Uterus (tissue), 4 donors: Measurements from ENCODE around the gene ZBTB46. TPM values are rescaled to one million over a fixed set of nuclear protein-coding genes. Genes with fewer than 3 reads are reported as not detected.

Experiments
- DNase-seq, 2 donors: peaks; one replicate each; pipeline ENCODE4 v3.0.0-alpha.2; 2019 to 2020
- H3K27ac ChIP-seq, 2 donors: fragments of 200-600 bp; sonication (generic); 1 replicate in 1 of 2; 2 replicates in 1 of 2; pipeline ENCODE4 v1.5.1; 2016 to 2018
- H3K27me3 ChIP-seq, 2 donors: fragments of 200-600 bp; sonication (generic); one replicate each; pipeline ENCODE4 v1.5.1; 2018 to 2019; ENCODE audit warnings: control low read depth in 1 of 2
- H3K36me3 ChIP-seq, 2 donors: fragments of 200-600 bp; sonication (generic); one replicate each; pipeline ENCODE4 v1.5.1; 2019; ENCODE audit warnings: control low read depth in 1 of 2
- H3K4me1 ChIP-seq, 2 donors: fragments of 200-600 bp; sonication (generic); one replicate each; pipeline ENCODE4 v1.5.1; 2018 to 2019; ENCODE audit warnings: control low read depth in 1 of 2
- H3K4me3 ChIP-seq, 2 donors: fragments of 200-600 bp; sonication (generic); 1 replicate in 1 of 2; 2 replicates in 1 of 2; pipeline ENCODE4 v1.5.1; 2018 to 2019; ENCODE audit warnings: mild to moderate bottlenecking in 1 of 2
- H3K9me3 ChIP-seq, 2 donors: fragments of 200-600 bp; sonication (generic); one replicate each; pipeline ENCODE4 v1.5.1; 2019; ENCODE audit warnings: control low read depth in 1 of 2
- POLR2A ChIP-seq, 2 donors: fragments of 450-650 bp; IDR thresholded peaks; one replicate each; pipeline ENCODE4 v1.6.1; 2016; ENCODE audit warnings: antibody characterized with exemption in 2 of 2, mild to moderate bottlenecking in 1 of 2, moderate library complexity in 1 of 2
- intact Hi-C: fragments of 100-400 bp; cut with DNase I; formaldehyde crosslinking; loops from one replicate; pipeline ENCODE4 v1.15.1; 2023; ENCODE audit warnings: low total_unique reads
- total RNA-seq, 4 donors: library from RNA; depleted of rRNA in 3 of 4; stranded (reverse); fragments of >200 nt in 3 of 4; gene quantifications; one replicate each; pipeline versions ENCODE4 v1.1.0 to v1.2.4, GENCODE V29; 2014 to 2023
- TF ChIP-seq, protein P1 (sequence below), 4 experiments: fragments of 200-600 bp in 2 of 4; fragments of 450-650 bp in 2 of 4; sonication (generic) in 2 of 4; IDR thresholded peaks; one replicate each; pipeline ENCODE4 v1.5.1; 2016 to 2019; ENCODE audit warnings: antibody characterized with exemption in 4 of 4, mild to moderate bottlenecking in 2 of 4, moderate library complexity in 1 of 4
- donor health status: DM: yes; HTN: yes; CAD: no.

The ZBTB46 gene
- total RNA-seq, 4 donors from 2014 or later: 5.0 to 62.8 (median 38.8) TPM

DNA sequence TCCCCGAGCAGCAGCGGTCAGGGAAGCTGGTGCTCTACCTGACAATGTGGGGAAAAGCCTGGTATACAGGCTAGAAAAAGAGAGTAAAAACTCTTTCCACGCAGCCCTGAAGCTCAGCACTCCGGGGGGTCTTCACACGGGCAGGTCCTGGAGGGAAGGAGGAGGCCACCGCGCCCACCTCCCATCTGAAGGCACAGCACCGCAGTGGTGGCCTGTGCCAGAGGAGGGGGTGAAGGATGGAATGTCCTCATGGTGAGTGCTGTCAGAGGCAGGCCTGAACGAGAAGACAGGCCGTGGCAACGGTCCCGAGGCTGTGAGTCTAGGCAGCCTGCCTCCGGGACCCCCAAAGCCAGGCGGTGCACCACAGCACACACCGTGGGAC, 85.6 kb downstream of the ZBTB46 start:
- no peak for TF ChIP-seq POLR2A (IDR thresholded peaks at IDR 0.05)
- TF ChIP-seq, protein P1, sequence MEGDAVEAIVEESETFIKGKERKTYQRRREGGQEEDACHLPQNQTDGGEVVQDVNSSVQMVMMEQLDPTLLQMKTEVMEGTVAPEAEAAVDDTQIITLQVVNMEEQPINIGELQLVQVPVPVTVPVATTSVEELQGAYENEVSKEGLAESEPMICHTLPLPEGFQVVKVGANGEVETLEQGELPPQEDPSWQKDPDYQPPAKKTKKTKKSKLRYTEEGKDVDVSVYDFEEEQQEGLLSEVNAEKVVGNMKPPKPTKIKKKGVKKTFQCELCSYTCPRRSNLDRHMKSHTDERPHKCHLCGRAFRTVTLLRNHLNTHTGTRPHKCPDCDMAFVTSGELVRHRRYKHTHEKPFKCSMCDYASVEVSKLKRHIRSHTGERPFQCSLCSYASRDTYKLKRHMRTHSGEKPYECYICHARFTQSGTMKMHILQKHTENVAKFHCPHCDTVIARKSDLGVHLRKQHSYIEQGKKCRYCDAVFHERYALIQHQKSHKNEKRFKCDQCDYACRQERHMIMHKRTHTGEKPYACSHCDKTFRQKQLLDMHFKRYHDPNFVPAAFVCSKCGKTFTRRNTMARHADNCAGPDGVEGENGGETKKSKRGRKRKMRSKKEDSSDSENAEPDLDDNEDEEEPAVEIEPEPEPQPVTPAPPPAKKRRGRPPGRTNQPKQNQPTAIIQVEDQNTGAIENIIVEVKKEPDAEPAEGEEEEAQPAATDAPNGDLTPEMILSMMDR (IDR thresholded peaks at IDR 0.05): no peak
- H3K9me3 ChIP-seq: no peaks in the 10 kb centered on the region
- H3K27me3 ChIP-seq: no peaks in the 10 kb centered on the region
- intact Hi-C loops: no loop called here
- DNase-seq: no peak
- H3K4me3 ChIP-seq: no peak overlapping the region
- no peaks in the 10 kb centered on the region for H3K36me3 ChIP-seq
- peaks cover 0 to 16% of the 10 kb centered on the region in 2 donors for H3K4me1 ChIP-seq
- H3K27ac ChIP-seq: no peak overlapping the region

DNA sequence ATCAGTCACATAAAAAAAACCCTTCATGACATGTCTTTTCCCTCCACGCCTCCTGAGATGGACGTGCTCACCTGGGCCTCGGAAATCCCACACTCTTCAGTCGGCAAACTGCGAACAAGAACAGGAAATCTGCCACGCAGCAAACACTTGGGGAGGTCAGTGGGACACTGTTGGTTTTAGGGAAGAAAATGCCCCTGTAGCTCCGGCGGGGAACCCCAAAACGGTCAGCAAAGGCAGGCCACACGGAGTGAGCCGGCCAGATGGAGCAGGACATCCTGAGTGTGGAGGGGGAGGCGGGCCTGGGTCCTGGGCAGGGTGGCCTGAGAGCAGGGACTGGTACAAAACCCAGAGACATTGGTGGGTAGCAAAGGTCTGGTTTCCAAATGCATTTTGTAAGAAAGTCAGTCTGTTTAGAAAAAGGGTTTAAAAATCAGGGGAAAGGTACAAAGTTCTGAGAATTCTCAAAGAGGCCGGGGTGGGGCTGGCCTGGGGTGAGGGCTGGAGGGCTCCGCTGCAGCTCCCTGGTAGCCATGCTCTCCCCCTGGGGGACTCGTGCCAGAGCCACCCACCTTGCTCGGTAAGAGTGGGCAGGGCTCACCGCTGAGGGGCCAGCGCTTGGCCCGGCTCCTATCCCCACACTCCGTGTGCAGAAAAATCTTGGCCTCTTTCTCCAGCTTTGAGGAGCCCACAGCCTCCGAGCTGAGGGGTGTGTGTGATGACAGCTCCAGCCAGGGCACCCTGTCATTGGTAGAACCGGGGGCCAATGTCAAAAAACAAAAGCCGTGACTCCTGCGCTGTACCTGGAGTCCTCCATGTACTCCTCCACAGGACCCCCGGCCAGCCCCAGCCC, 86.3 kb downstream of the ZBTB46 start:
- no peaks in the 10 kb centered on the region for H3K9me3 ChIP-seq
- no peaks in the 10 kb centered on the region for H3K36me3 ChIP-seq
- DNase-seq: no peak
- H3K4me3 ChIP-seq: no peak overlapping the region
- H3K27ac ChIP-seq: no peak overlapping the region
- no peaks in the 10 kb centered on the region for H3K27me3 ChIP-seq
- H3K4me1 ChIP-seq: peaks cover 0 to 16% of the 10 kb centered on the region in 2 donors
- intact Hi-C loops: no loop called here
- TF ChIP-seq, protein P1 (IDR thresholded peaks at IDR 0.05): no peak
- TF ChIP-seq POLR2A (IDR thresholded peaks at IDR 0.05): no peak

DNA sequence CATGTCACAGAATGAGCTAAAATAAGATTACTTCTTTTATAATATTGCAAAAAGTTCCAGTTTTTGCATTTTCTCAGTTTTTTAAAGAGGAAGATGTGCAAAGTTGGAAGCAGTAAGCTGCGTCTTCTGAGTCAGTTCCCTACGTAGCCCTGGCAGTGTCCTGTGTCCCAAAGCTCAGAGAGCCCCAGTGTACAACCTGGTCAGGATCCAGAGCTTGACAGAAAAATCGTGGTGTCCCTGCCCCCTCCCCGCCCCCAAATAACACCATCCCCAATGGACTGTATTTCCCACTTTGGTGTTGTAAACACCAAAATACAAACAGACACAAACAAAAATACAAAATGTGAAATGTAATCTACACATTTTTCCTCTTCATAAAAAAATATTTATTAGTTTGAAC, 86.9 kb downstream of the ZBTB46 start:
- Histone ChIP-seq H3K27ac (no peak overlapping the region), H3K4me1 (peaks cover 0 to 16% of the 10 kb centered on the region in 2 donors), H3K27me3 (no peaks in the 10 kb centered on the region), H3K36me3 (no peaks in the 10 kb centered on the region), H3K9me3 (no peaks in the 10 kb centered on the region), H3K4me3 (no peak overlapping the region)
- TF ChIP-seq POLR2A (IDR thresholded peaks at IDR 0.05): no peak
- TF ChIP-seq, protein P1 (IDR thresholded peaks at IDR 0.05): no peak
- intact Hi-C loops: no loop called here
- no peak for DNase-seq

DNA sequence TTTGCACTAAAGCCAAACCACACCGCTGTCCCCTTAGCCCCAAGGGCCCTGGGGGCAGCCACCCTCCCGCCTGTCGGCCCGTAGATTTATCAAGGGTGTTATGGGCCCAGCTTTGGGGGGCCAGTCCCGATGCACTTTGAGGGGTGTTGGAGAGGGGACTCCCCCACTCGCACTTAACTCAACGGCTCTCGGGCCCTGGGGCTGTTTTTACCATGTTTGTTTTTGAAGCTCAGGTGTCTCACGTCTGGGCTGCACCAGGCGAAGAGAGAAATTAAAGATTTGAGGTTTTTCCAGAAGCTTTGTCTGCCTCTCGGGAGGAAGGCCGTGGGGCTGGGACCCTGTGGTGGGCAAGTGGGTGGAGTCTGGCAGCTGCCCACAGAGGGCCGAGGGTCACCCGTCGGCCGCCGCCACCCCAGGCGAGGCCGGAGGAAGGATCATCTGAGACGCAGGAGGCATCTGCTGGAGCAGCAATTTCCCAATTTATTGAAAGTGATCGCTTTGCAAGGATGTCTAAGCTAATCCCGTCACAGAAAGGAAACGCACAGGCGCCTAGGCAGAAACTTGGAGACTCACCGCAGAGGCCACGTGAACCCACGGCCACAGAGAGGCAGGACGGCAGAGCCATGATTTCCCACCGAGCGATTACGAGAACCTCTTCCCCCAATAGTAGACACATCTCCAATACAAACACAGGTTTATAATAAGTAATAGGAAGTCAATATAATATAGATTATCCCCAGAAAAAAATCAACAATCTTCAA, 87.7 kb downstream of the ZBTB46 start:
- intact Hi-C loops: no loop called here
- DNase-seq: no peak
- Histone ChIP-seq H3K27ac (no peak overlapping the region), H3K4me3 (no peak overlapping the region), H3K4me1 (peaks cover 0 to 19% of the 10 kb centered on the region in 2 donors), H3K27me3 (no peaks in the 10 kb centered on the region), H3K36me3 (no peaks in the 10 kb centered on the region), H3K9me3 (no peaks in the 10 kb centered on the region)
- TF ChIP-seq, protein P1 (IDR thresholded peaks at IDR 0.05): no peak
